Endothelial cell of umbilical vein (primary cell): ENCODE measurements around the gene NECAB2.

Source experiments
- CTCF ChIP-seq, 2 donors: IDR thresholded peaks; 1 replicate in 1 of 2; 2 replicates in 1 of 2; pipeline ENCODE4 v1.5.1; 2011; ENCODE audit warnings: low read length in 2 of 2, mild to moderate bottlenecking in 2 of 2, moderate library complexity in 2 of 2, control low read depth in 1 of 2, inconsistent platforms in 1 of 2, low read depth in 1 of 2; ENCODE audit not compliant: insufficient read depth in 1 of 2; ENCODE audit errors: extremely low read depth in 1 of 2
- EZH2 ChIP-seq: IDR thresholded peaks from 2 replicates; pipeline ENCODE4 v1.6.1; 2012; ENCODE audit warnings: borderline replicate concordance, low read depth, mild to moderate bottlenecking, moderate library complexity, low read length, inconsistent platforms; ENCODE audit not compliant: severe bottlenecking
- FOS ChIP-seq: IDR thresholded peaks from 2 replicates; pipeline ENCODE4 v1.6.1; 2011; ENCODE audit warnings: mild to moderate bottlenecking, low read length, moderate library complexity, borderline replicate concordance; ENCODE audit not compliant: insufficient read depth
- GATA2 ChIP-seq: IDR thresholded peaks from 2 replicates; pipeline ENCODE4 v1.7.0; 2011; ENCODE audit warnings: low read depth, mild to moderate bottlenecking, moderate library complexity, mixed read lengths, low read length; ENCODE audit not compliant: insufficient read length, insufficient read depth
- JUN ChIP-seq: IDR thresholded peaks from 2 replicates; pipeline ENCODE4 v1.6.1; 2011; ENCODE audit warnings: borderline replicate concordance, low read depth; ENCODE audit not compliant: insufficient read length, insufficient read depth
- MAX ChIP-seq: IDR thresholded peaks from 2 replicates; pipeline ENCODE4 v1.6.1; 2011; ENCODE audit not compliant: insufficient read depth, insufficient read length
- MYC ChIP-seq: IDR thresholded peaks from one replicate; pipeline ENCODE4 v1.6.1; 2011; ENCODE audit warnings: mild to moderate bottlenecking, low read depth, low read length
- POLR2A ChIP-seq: IDR thresholded peaks from 2 replicates; pipeline ENCODE4 v1.6.1; 2012; ENCODE audit warnings: low read depth, mild to moderate bottlenecking, control low read depth, low read length
- POLR2AphosphoS5 ChIP-seq: IDR thresholded peaks from 2 replicates; pipeline ENCODE4 v1.6.1; 2012; ENCODE audit warnings: low read depth, mild to moderate bottlenecking, control low read depth, low read length, moderate library complexity; ENCODE audit not compliant: insufficient read depth

GRCh38 chr16:83943516-83944050 lies 24.5 kb upstream of the NECAB2 start:
- TF ChIP-seq POLR2A (no peak), MYC (no peak), CTCF (IDR thresholded peaks at IDR 0.05; ENCODE audit: extremely low read depth in 1 of 2, insufficient read depth in 1 of 2, low read depth in 1 of 2, low read length in 2 of 2) (no peak), POLR2AphosphoS5 (no peak), FOS (no peak), EZH2 (no peak), MAX (no peak), JUN (no peak), GATA2 (no peak)
